ENCODE measurements around the gene GNB1.
"Not testable (repeated sequence)": the region's sequence is repeated elsewhere in the genome, so short reads cannot be mapped to it uniquely, and the experiment has no call there.

The GNB1 gene

DNA sequence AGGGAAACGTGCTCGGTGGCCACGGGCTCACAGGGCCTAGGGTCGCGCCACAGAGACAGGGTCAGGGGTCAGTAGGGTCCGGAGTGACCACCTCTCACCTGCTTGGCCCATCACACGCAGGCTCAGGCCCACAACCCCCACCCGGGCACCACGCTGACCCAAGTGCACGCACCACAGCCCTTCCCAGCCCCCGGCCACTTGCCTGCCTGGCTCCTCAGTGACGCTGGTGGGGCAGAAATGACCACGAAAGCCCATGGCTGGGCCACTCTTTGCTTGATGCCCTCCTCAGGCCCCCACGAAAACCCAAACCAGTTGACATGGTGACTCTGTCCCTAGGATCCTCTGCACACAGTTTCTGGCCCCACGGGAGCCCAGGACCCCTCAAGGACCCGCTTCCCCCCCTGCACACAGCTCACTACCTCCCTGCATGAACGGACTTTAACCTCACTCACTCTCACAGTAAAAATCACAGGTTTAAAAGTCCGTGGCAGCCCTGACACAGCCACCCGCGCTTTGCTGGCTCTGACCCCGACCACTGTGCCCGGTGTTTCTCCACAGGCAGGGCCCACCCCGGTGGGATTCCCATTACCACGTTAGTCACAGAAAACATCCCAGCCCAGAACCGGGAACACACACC, 133.3 kb downstream of the GNB1 start:
- no peak for DNase-seq
- TF ChIP-seq POLR2A (IDR thresholded peaks at IDR 0.05; ENCODE audit: low read length) (no peak), GATA1 (IDR thresholded peaks at IDR 0.05; ENCODE audit: low read depth, low read length) (no peak)

GRCh38 chr1:1756661-1757421, 134.0 kb downstream of the GNB1 start:
- no peak for DNase-seq
- TF ChIP-seq GATA1 (IDR thresholded peaks at IDR 0.05; ENCODE audit: low read depth, low read length) = no peak
- no peak for TF ChIP-seq POLR2A (IDR thresholded peaks at IDR 0.05; ENCODE audit: low read length)

DNA sequence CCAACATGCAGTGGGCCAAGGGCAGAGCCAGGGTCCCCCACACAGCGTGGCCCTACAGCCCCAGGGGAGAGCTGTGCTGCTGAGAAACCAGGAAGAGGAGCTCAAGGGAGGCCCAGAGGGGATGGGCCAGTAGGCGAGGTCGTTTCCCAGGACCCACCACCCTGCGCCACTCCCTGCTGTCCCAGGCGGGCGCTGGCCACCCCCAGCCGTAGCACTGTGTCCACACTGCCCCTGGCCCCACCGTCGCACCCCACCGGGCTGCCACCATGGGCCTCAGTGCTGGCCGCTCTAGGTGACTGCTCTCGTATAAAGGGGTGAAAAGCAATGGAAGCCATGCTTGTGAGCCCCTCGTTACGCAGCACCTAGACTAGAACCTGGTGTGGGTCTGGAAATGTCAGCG, 135.0 kb downstream of the GNB1 start:
- no peak for DNase-seq
- TF ChIP-seq POLR2A (IDR thresholded peaks at IDR 0.05; ENCODE audit: low read length) = no peak
- no peak for TF ChIP-seq GATA1 (IDR thresholded peaks at IDR 0.05; ENCODE audit: low read depth, low read length)

GRCh38 chr1:1755426-1755825, 135.5 kb downstream of the GNB1 start:
- TF ChIP-seq GATA1 (IDR thresholded peaks at IDR 0.05; ENCODE audit: low read depth, low read length) (no peak), POLR2A (IDR thresholded peaks at IDR 0.05; ENCODE audit: low read length) (no peak)
- no peak for DNase-seq

DNA sequence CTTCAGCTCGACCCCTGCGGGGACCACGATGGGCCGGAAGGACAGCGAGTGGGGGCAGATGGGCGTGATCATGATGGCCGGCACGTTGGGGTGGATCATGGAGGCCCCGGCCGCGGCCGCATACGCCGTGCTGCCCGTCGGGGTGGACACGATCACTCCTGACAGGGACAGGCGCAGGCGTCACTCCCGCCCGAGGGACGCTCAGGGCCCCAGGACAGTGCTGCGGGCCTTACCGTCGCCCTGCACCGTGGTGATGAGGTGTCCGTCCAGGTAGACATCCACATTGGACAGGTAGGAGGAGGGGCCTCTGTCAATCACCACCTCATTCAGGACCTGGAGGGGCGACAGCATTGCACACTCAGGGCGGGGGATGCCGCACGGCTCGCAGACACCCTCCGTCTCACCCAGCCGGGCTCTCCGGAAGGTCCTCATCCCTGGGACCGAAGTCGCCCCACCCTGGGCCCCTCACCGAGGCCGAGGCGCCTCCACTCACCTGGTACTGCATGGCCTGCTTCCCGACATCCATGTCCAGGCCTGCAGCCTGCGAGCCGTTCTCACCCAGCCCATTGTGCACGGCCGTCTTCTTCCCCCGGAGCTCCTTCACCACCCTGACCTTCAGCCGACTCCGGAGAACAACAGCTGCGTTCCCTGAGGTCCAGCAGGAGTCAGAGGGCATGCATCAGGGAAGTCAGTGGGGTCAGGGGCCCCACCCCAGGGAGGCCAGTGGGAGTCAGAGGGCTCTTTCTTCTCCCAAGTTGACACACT, 136.7 kb downstream of the GNB1 start:
- DNase-seq = no peak
- TF ChIP-seq POLR2A (IDR thresholded peaks at IDR 0.05; ENCODE audit: low read length) (no peak), GATA1 (IDR thresholded peaks at IDR 0.05; ENCODE audit: low read depth, low read length) (no peak)

DNA sequence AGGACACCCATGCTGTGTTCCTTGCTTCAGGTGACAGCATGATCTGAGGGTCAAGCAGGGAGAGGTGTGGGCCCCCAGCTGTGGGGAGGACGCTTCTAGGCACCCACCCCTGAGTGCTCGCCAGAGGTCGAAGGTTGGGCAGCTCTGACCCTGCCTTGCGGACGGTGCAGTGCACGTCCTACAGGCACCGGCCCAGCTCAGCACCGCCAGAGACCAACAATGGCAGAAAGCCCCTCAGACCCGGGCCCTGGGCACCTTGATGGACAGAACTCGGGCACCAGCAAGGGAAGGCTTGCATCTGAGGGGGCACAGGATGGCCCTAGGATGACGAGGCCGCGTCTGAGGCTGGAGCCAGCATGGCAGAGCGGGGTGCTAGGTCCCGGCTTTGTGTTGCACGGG, 137.3 kb downstream of the GNB1 start:
- no peak for TF ChIP-seq GATA1 (IDR thresholded peaks at IDR 0.05; ENCODE audit: low read depth, low read length)
- TF ChIP-seq POLR2A (IDR thresholded peaks at IDR 0.05; ENCODE audit: low read length) = no peak
- DNase-seq = no peak

GRCh38 chr1:1752636-1753606, 138.0 kb downstream of the GNB1 start:
- no peak for TF ChIP-seq POLR2A (IDR thresholded peaks at IDR 0.05; ENCODE audit: low read length)
- no peak for TF ChIP-seq GATA1 (IDR thresholded peaks at IDR 0.05; ENCODE audit: low read depth, low read length)
- no peak for DNase-seq

GRCh38 chr1:1752190-1752589, 138.7 kb downstream of the GNB1 start:
- TF ChIP-seq POLR2A (IDR thresholded peaks at IDR 0.05; ENCODE audit: low read length) (no peak), GATA1 (IDR thresholded peaks at IDR 0.05; ENCODE audit: low read depth, low read length) (no peak)
- no peak for DNase-seq

DNA sequence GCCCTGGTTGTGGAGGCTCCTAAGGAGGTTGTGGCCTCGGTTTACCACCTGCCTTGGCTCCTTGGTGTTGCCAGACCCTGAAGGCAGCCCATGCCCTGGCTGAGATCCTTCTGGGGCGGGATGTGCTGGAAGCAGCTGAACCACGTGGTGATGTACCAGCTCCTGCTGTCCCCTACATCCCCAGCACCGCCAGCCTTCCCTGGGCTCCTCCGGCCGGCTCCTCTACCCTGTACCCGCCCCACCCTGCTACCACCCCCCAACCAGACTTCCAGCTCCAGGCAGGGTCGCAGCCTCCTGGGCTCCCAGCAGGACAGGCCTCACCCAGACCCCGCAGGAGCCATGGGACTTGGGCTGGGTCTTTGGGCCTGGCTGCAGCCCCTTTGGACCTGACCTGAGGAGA, 140.9 kb downstream of the GNB1 start:
- not testable (repeated sequence) for DNase-seq

DNA sequence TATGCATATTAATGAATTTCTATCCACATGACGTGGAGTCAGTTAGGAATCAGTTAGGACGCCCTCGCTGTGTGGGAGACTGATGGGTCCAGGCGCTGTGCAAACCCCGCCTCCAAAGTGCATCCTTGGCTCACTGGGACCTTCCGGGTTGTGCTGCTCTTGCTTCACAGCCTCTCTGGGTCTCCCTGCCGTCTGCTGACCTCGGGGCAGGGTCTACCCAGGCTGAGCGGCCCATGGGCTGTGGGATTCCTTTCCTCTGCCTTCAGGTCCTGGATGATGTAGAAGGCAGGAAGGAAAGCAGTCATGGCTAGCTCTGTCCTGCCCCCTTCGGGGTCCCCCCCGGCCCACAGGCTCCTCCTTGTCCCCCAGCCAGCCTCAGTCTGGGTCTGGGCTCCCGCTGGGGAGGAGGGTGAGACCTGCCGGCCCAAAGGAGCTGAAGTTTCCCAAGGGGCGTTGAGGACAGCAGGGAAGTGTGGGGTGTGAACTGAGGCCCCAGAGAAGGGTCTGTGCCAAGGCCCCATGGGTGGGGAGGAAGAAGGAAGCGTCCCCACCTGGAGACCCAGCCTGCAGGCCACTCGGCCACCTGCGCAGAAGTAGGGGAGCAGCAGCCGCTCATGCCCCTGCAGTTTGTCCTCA, 142.1 kb downstream of the GNB1 start:
- no peak for DNase-seq
- TF ChIP-seq GATA1 (IDR thresholded peaks at IDR 0.05; ENCODE audit: low read depth, low read length) = no peak
- no peak for TF ChIP-seq POLR2A (IDR thresholded peaks at IDR 0.05; ENCODE audit: low read length)

GRCh38 chr1:1746566-1746909, 144.3 kb downstream of the GNB1 start:
- DNase-seq = not testable (repeated sequence)

GRCh38 chr1:1745651-1746565, 145.0 kb downstream of the GNB1 start:
- peak; percentile 95 for DNase-seq

DNA sequence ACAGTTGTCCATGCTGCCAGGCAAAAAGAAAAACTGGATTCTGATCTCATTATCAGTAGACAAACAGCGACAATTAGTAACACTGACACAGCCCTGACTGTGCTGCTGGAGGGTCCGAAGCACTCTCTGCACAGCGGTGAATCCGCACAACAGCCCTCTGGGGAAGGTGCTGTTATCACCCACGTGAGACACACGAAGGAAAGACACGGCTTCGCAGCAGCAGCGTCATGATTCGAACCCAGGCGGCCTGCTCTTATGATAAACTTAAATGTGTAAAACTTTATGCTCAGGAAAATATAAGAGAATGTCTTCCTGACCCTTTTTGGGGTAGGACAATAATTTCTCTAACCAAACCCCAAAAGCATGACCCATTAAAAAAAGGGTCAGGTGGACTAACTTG, 148.4 kb downstream of the GNB1 start:
- DNase-seq = not testable (repeated sequence)

- DNase-seq = not testable (repeated sequence)
These were observed 149.9 kb downstream of the GNB1 start for GRCh38 chr1:1741013-1741412.

DNA sequence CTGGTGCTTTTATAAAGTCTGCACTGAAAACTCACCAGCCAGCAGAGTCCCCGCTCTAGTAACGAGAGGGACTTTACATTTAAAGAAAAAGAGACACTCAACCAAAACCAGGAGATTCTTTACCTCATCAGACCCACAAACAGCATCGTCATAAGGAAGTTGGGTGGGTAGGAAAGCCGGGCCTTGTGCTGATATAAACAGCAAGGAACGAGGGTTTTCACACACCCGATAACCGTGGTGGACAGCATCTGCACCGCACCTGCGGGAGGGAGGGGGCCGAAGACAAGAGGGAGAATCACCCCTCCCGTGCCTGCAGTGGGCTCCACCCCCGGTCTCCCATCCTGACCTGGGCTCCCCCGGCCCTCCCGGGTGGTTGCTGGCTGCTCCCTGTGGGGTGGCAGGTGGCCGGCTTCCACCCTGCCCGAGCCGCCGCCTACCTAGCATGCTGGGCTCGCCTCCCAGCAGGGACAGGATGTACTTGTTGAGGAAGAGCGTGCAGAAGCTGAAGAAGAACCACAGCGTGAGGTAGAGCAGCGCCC, 152.0 kb downstream of the GNB1 start:
- not testable (repeated sequence) for DNase-seq

GRCh38 chr1:1737675-1738590, 153.0 kb downstream of the GNB1 start:
- not testable (repeated sequence) for DNase-seq

Data from erythroblast (primary cell).